Neural cell (in vitro differentiated cells): Measurements from ENCODE around the gene CABP1.

Experiments used
- CTCF ChIP-seq: fragments of 450-650 bp; IDR thresholded peaks from 2 replicates; pipeline ENCODE4 v1.5.1; 2014; ENCODE audit warnings: antibody characterized with exemption, mild to moderate bottlenecking, moderate library complexity; ENCODE audit not compliant: poor library complexity, severe bottlenecking
- EZH2 ChIP-seq: fragments of 200-600, 300-800 bp; shearing (Covaris generic), sonication (generic); IDR thresholded peaks from 2 replicates; pipeline ENCODE4 v1.6.1; 2014; ENCODE audit warnings: antibody characterized with exemption, low read length, borderline replicate concordance, mild to moderate bottlenecking; ENCODE audit not compliant: insufficient read depth, poor library complexity, severe bottlenecking
- POLR2AphosphoS5 ChIP-seq: IDR thresholded peaks from 2 replicates; pipeline ENCODE4 v1.6.1; 2012
- RAD21 ChIP-seq: fragments of 450-650 bp; conservative IDR thresholded peaks from 2 replicates; pipeline ENCODE4 v1.6.1; 2014; ENCODE audit warnings: antibody characterized with exemption, mild to moderate bottlenecking, moderate library complexity
- REST ChIP-seq: IDR thresholded peaks from 2 replicates; pipeline ENCODE4 v1.6.1; 2012; ENCODE audit warnings: borderline replicate concordance
- TAF1 ChIP-seq: IDR thresholded peaks from 2 replicates; pipeline ENCODE4 v1.6.1; 2012; ENCODE audit warnings: low read depth

- TF ChIP-seq EZH2: no peak
- no peak for TF ChIP-seq TAF1
- TF ChIP-seq CTCF: no peak
- no peak for TF ChIP-seq POLR2AphosphoS5
- no peak for TF ChIP-seq REST
- TF ChIP-seq RAD21: no peak
Observed at GRCh38 chr12:120697344-120697743, 56.9 kb downstream of the CABP1 start.
